ENCODE results near the gene RAI1.

DNA sequence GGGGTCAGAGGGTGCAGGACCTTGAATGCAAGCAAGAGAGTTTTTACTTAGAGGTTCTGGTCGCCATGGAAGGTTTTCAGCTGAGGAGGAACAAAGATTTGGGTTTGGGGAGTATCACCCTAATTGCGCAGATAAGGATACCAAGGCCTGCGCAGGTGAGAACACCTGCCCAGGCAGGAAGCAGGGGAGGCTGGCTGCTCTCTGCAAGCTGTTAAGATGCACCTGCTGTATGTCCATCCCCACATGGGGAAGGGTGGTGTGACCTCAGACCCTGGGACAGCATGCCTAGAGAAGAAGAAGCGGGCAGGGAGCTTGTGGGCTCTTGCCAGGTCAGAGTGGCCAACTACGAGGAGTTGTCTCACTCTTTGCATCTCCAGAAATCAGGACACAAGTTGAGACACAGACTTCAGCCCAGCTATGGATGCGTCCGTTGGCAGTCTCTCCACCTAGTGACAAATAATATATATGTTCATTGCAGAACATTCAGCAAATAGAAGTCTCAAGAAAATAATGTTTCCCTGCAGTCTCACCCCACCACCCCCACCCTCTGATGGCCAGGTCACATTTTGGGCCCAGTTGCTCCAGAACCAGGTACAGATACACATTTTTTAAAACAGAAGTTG, 77.8 kb downstream of the RAI1 start:
- TF ChIP-seq, protein P1, sequence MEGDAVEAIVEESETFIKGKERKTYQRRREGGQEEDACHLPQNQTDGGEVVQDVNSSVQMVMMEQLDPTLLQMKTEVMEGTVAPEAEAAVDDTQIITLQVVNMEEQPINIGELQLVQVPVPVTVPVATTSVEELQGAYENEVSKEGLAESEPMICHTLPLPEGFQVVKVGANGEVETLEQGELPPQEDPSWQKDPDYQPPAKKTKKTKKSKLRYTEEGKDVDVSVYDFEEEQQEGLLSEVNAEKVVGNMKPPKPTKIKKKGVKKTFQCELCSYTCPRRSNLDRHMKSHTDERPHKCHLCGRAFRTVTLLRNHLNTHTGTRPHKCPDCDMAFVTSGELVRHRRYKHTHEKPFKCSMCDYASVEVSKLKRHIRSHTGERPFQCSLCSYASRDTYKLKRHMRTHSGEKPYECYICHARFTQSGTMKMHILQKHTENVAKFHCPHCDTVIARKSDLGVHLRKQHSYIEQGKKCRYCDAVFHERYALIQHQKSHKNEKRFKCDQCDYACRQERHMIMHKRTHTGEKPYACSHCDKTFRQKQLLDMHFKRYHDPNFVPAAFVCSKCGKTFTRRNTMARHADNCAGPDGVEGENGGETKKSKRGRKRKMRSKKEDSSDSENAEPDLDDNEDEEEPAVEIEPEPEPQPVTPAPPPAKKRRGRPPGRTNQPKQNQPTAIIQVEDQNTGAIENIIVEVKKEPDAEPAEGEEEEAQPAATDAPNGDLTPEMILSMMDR (IDR thresholded peaks at IDR 0.05; ENCODE audit: insufficient read depth, low read depth, low read length), result no peak
- TF ChIP-seq EZH2 (IDR thresholded peaks at IDR 0.05; ENCODE audit: insufficient read depth, low read length), result no peak
